Glutamatergic neuron (in vitro differentiated cells): ENCODE data around the gene KLF8. TPM values are rescaled to one million over a fixed set of nuclear protein-coding genes. Genes with fewer than 3 reads are reported as not detected.

ENCODE experiments used
- DNase-seq: peaks from one replicate; pipeline ENCODE4 v3.0.0; 2022
- H3K27ac Mint-ChIP-seq: one replicate; pipeline ENCODE4 v1.8.0; 2020; ENCODE audit warnings: mild to moderate bottlenecking, mixed read lengths, inconsistent platforms; ENCODE audit not compliant: unreplicated experiment
- H3K27me3 Mint-ChIP-seq: one replicate; pipeline ENCODE4 v1.8.0; 2020; ENCODE audit warnings: mild to moderate bottlenecking, moderate library complexity, mixed read lengths, inconsistent platforms; ENCODE audit not compliant: unreplicated experiment
- H3K36me3 Mint-ChIP-seq: one replicate; pipeline ENCODE4 v1.8.0; 2020; ENCODE audit warnings: mild to moderate bottlenecking, mixed read lengths, inconsistent platforms; ENCODE audit not compliant: unreplicated experiment
- H3K4me1 Mint-ChIP-seq: one replicate; pipeline ENCODE4 v1.8.0; 2020; ENCODE audit warnings: mild to moderate bottlenecking, low read depth, mixed read lengths, inconsistent platforms; ENCODE audit not compliant: unreplicated experiment
- H3K4me3 Mint-ChIP-seq: one replicate; pipeline ENCODE4 v1.8.0; 2020; ENCODE audit warnings: mild to moderate bottlenecking, mixed read lengths, inconsistent platforms; ENCODE audit not compliant: unreplicated experiment
- H3K9me3 Mint-ChIP-seq: one replicate; pipeline ENCODE4 v1.8.0; 2020; ENCODE audit warnings: mild to moderate bottlenecking, moderate library complexity, mixed read lengths, inconsistent platforms; ENCODE audit not compliant: unreplicated experiment
- CTCF ChIP-seq: fragments of 200-600 bp; sonication (generic); IDR thresholded peaks from one replicate; pipeline ENCODE4 v1.5.0; 2021; ENCODE audit not compliant: partially characterized antibody, unreplicated experiment
- total RNA-seq: library from RNA; stranded (reverse); fragmentation: NEBNext Ultra II Directional; extraction: Animal tissue kit (Norgen Biotek cat#: 25700); gene quantifications from one replicate; pipeline ENCODE4 v1.2.1, GENCODE V29; 2021; ENCODE audit not compliant: unreplicated experiment

Gene KLF8
- total RNA-seq, 1 donor from 2014 or later: 9.4 TPM

GRCh38 chrX:56221101-56221500 is 11.1 kb upstream of the KLF8 start:
- H3K4me1 Mint-ChIP-seq: no peaks in the 10 kb centered on the region
- no peaks in the 10 kb centered on the region for H3K36me3 Mint-ChIP-seq
- no peak for DNase-seq
- H3K27me3 Mint-ChIP-seq: peaks cover 1% of the 10 kb centered on the region
- no peaks in the 10 kb centered on the region for H3K9me3 Mint-ChIP-seq
- H3K27ac Mint-ChIP-seq: no peak overlapping the region
- TF ChIP-seq CTCF: no peak
- H3K4me3 Mint-ChIP-seq: no peak overlapping the region

DNA sequence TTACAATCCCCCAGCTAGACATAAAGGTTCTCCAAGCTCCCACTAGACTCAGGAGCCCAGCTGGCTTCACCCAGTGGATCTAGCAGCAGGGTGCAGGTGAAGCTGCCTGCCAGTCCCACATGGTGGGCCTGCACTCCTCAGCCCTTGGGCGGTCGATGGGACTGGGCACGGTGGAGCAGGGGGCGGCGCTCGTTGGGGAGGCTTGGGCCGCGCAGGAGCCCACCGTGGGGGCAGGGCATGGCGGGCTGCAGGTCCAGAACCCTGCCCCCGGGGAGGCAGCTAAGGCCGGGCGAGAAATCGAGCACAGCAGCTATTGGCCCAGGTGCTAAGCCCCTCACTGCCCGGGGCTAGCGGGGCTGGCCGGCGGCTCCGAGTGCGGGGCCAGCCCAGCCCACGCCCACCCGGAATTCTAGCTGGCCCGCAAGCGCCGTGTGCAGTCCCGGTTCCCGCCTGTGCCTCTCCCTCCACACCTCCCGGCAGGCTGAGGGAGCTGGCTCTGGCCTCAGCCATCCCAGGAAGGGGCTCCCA is 9.6 kb upstream of the KLF8 start:
- no peaks in the 10 kb centered on the region for H3K27me3 Mint-ChIP-seq
- H3K4me1 Mint-ChIP-seq: no peaks in the 10 kb centered on the region
- H3K9me3 Mint-ChIP-seq: no peaks in the 10 kb centered on the region
- no peak overlapping the region for H3K27ac Mint-ChIP-seq
- no peak for DNase-seq
- no peak for TF ChIP-seq CTCF
- no peak overlapping the region for H3K4me3 Mint-ChIP-seq
- no peaks in the 10 kb centered on the region for H3K36me3 Mint-ChIP-seq

GRCh38 chrX:56226980-56227379 is 5.2 kb upstream of the KLF8 start:
- no peak overlapping the region for H3K4me3 Mint-ChIP-seq
- no peaks in the 10 kb centered on the region for H3K9me3 Mint-ChIP-seq
- no peak overlapping the region for H3K27ac Mint-ChIP-seq
- no peak for TF ChIP-seq CTCF
- H3K4me1 Mint-ChIP-seq: peaks cover 3% of the 10 kb centered on the region
- no peaks in the 10 kb centered on the region for H3K36me3 Mint-ChIP-seq
- DNase-seq: no peak
- H3K27me3 Mint-ChIP-seq: no peaks in the 10 kb centered on the region

DNA sequence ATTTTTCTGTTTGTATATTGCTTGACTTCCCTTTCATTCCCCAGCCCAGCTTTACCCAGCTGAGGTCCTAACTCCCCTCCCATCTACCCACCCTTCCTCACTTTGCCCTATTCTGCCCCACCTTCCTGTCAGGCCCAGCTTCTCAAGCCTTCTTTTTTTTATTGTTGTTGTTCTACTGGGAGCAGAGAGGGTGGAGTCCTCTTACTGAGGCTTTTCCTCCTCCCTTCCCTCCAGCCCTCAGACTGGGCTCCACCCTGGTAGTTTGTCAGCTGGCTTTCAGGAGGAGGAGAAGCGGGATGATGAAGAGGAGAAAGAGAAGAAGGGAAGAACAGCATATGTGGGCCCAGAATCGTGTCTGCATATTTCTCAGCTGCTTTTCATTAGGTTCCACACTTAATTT is 3.2 kb upstream of the KLF8 start:
- Mint-ChIP-seq H3K9me3 (no peaks in the 10 kb centered on the region), H3K4me3 (no peak overlapping the region), H3K36me3 (no peaks in the 10 kb centered on the region), H3K27ac (no peak overlapping the region), H3K4me1 (peaks cover 5% of the 10 kb centered on the region), H3K27me3 (no peaks in the 10 kb centered on the region)
- TF ChIP-seq CTCF: no peak
- no peak for DNase-seq

- no peak for DNase-seq
- TF ChIP-seq CTCF: no peak
- H3K27ac Mint-ChIP-seq: no peak overlapping the region
- no peaks in the 10 kb centered on the region for H3K9me3 Mint-ChIP-seq
- peaks cover 1% of the 10 kb centered on the region for H3K27me3 Mint-ChIP-seq
- no peaks in the 10 kb centered on the region for H3K36me3 Mint-ChIP-seq
- peak overlapping the region; percentile 80 for H3K4me3 Mint-ChIP-seq
- H3K4me1 Mint-ChIP-seq: peaks cover 5% of the 10 kb centered on the region
These were observed 542 bp upstream of the KLF8 start for GRCh38 chrX:56231537-56232090.
